Gastroesophageal sphincter (tissue), 4 donors: ENCODE results near the gene CYSRT1. TPM values are rescaled to one million over a fixed set of nuclear protein-coding genes. Genes with fewer than 3 reads are reported as not detected.

Source experiments
- ATAC-seq: fragments of 150-250 bp; one replicate; pipeline ENCODE4 v1.9.1; 2016; ENCODE audit warnings: mild to moderate bottlenecking, moderate library complexity
- H3K27ac ChIP-seq, 4 donors: fragments of 200-600 bp; sonication (generic) in 3 of 4; 1 replicate in 3 of 4; 2 replicates in 1 of 4; pipeline ENCODE4 v1.5.1; 2016 to 2019
- H3K27me3 ChIP-seq: fragments of 200-600 bp; sonication (generic); one replicate; pipeline ENCODE4 v1.5.1; 2019
- H3K36me3 ChIP-seq, 2 donors: fragments of 200-600 bp; sonication (generic); one replicate each; pipeline ENCODE4 v1.5.1; 2019; ENCODE audit warnings: control low read depth in 1 of 2
- H3K4me1 ChIP-seq, 3 donors: fragments of 200-600 bp; sonication (generic); 1 replicate in 2 of 3; 2 replicates in 1 of 3; pipeline ENCODE4 v1.5.1; 2016 to 2019; ENCODE audit warnings: control low read depth in 2 of 3
- H3K4me3 ChIP-seq, 2 donors: fragments of 200-600 bp; sonication (generic); one replicate each; pipeline ENCODE4 v1.5.1; 2019; ENCODE audit warnings: mild to moderate bottlenecking in 1 of 2, moderate library complexity in 1 of 2
- H3K9me3 ChIP-seq, 3 donors: fragments of 200-600 bp; sonication (generic); one replicate each; pipeline ENCODE4 v1.5.1; 2017 to 2019; ENCODE audit warnings: control low read depth in 2 of 3
- EP300 ChIP-seq: sonication (generic); formaldehyde crosslinking; IDR thresholded peaks from one replicate; pipeline ENCODE4 v1.6.1; 2017; ENCODE audit warnings: antibody characterized with exemption, mild to moderate bottlenecking
- POLR2A ChIP-seq, 2 donors: fragments of 450-650 bp; IDR thresholded peaks; one replicate each; pipeline ENCODE4 v1.6.1; 2017; ENCODE audit warnings: antibody characterized with exemption in 2 of 2, mild to moderate bottlenecking in 2 of 2, moderate library complexity in 1 of 2
- POLR2AphosphoS5 ChIP-seq: sonication (generic); formaldehyde crosslinking; IDR thresholded peaks from one replicate; pipeline ENCODE4 v1.6.1; 2017; ENCODE audit warnings: antibody characterized with exemption
- WGBS, 2 donors: methylation state at CpG; one replicate each; pipeline ENCODE4 v1.1.5; 2018; ENCODE audit warnings: low coverage in 1 of 2; 5-methylcytosine and 5-hydroxymethylcytosine counted together
- total RNA-seq, 4 donors: library from RNA; depleted of rRNA; stranded (reverse); fragments of >200 nt; gene quantifications; one replicate each; pipeline ENCODE4 v1.1.0, GENCODE V29; 2016
- TF ChIP-seq, protein P1 (sequence below), 4 experiments: fragments of 200-600 bp in 2 of 4; fragments of 450-650 bp in 2 of 4; sonication (generic) in 1 of 4; IDR thresholded peaks; one replicate each; pipeline ENCODE4 v1.5.1; 2017 to 2019; ENCODE audit warnings: antibody characterized with exemption in 4 of 4, mild to moderate bottlenecking in 2 of 4, moderate library complexity in 2 of 4

CYSRT1 gene
- total RNA-seq, 4 donors from 2014 or later, result 1.1 to 5.8 TPM; not detected in 2

DNA sequence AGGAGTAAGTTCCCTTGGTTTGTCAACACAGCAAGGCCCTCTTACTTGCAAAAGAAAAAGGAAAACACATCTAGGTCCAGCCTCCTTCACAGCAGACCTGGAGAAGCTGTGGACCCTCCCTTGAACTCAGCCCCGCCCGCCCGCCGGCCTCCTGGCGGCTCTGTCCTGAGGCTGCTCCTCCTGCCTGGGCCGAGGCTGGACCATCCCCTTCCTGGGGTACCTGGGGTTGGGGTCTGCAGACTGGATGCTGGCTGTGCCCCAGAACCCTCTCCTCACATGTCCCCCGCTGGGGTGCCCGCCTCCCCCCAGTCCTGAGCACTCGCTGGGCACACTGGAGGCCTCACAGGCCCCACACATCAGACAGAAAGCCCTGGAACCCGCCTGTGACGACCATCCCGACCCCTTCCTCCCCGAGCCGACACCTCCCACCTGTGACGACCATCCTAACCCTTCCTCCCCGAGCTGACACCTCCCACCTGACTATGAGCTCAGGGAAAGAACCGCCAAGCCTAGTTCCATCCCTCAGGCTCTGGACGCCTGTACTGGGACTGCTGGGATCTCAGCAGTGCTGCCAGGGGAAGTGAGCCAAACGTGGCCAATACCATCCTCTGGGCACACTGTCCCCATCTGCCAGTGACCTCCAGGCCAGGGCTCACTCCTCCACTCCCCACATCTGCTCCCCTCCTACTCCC lies 45.9 kb upstream of the CYSRT1 start:
- Histone ChIP-seq H3K9me3 (no peaks in the 10 kb centered on the region), H3K27ac (no peak overlapping the region), H3K4me3 (no peak overlapping the region), H3K36me3 (peaks cover 0 to 74% of the 10 kb centered on the region in 2 donors), H3K27me3 (peaks cover 5% of the 10 kb centered on the region), H3K4me1 (peaks cover 0 to 7% (median 0%) of the 10 kb centered on the region in 3 donors)
- WGBS, 2 donors, result 81% methylated on average over 6 of the region's 19 CpGs; no CpG with 5 or more reads in 1 of the 2 donors
- ATAC-seq, result no peak
- TF ChIP-seq, protein P1, sequence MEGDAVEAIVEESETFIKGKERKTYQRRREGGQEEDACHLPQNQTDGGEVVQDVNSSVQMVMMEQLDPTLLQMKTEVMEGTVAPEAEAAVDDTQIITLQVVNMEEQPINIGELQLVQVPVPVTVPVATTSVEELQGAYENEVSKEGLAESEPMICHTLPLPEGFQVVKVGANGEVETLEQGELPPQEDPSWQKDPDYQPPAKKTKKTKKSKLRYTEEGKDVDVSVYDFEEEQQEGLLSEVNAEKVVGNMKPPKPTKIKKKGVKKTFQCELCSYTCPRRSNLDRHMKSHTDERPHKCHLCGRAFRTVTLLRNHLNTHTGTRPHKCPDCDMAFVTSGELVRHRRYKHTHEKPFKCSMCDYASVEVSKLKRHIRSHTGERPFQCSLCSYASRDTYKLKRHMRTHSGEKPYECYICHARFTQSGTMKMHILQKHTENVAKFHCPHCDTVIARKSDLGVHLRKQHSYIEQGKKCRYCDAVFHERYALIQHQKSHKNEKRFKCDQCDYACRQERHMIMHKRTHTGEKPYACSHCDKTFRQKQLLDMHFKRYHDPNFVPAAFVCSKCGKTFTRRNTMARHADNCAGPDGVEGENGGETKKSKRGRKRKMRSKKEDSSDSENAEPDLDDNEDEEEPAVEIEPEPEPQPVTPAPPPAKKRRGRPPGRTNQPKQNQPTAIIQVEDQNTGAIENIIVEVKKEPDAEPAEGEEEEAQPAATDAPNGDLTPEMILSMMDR (IDR thresholded peaks at IDR 0.05), result no peak
- TF ChIP-seq EP300 (no peak), POLR2AphosphoS5 (no peak), POLR2A (IDR thresholded peaks at IDR 0.05) (no peak)

DNA sequence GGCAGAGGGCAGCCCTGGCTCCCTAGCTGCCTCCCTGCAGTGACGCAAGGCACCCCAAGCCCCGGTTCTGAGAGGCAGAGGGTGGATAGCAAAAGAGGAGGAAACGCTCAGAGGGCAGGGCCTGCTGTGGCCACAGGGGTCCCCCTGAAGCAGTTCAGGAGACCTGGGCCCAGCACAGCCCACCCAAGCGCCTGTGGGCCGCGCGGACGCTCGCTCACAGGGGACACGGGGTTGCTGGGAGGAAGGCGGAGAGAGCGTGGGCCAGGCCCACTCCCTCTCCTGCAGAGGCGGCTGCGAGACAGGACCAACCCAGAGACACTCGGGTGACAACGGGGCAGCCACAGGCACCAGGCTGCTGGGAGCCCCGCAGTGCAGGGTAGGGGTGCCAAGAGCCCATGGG lies 45.2 kb upstream of the CYSRT1 start:
- H3K27me3 ChIP-seq, result no peaks in the 10 kb centered on the region
- H3K9me3 ChIP-seq, result no peaks in the 10 kb centered on the region
- TF ChIP-seq EP300 (no peak), POLR2A (IDR thresholded peaks at IDR 0.05) (no peak), POLR2AphosphoS5 (no peak)
- TF ChIP-seq, protein P1 (IDR thresholded peaks at IDR 0.05), result no peak
- H3K27ac ChIP-seq, result no peak overlapping the region
- WGBS, 2 donors, result no CpG with 5 or more reads among the region's 17 CpGs
- no peak for ATAC-seq
- no peak overlapping the region for H3K4me3 ChIP-seq
- H3K4me1 ChIP-seq, result peaks cover 0 to 8% (median 0%) of the 10 kb centered on the region in 3 donors
- H3K36me3 ChIP-seq, result peaks cover 0 to 81% of the 10 kb centered on the region in 2 donors

DNA sequence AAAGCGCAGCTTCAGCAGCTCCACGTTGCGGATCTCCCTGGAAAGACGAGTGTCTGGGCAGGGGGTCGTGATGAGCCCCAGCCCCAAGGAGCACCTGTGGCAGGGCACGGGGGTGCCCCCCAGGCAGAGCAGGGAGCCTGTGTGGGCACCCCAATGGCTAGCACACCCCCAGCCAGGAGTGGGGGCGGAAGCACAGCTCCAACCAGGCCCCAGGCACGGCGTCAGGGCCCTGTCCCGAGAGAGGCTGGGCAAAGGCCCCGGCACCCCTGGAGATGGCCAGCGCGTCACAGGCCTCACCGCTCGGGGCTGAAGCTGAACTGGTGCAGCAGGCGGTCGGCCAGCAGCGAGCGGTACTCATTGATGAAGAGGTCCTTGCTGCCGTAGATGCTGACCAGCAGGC lies 44.5 kb upstream of the CYSRT1 start:
- WGBS, 2 donors, result no CpG with 5 or more reads among the region's 20 CpGs
- Histone ChIP-seq H3K9me3 (no peaks in the 10 kb centered on the region), H3K36me3 (peaks cover 0 to 88% of the 10 kb centered on the region in 2 donors), H3K4me3 (no peak overlapping the region), H3K4me1 (peaks cover 0 to 9% (median 0%) of the 10 kb centered on the region in 3 donors), H3K27me3 (no peaks in the 10 kb centered on the region), H3K27ac (no peak overlapping the region)
- ATAC-seq, result no peak
- TF ChIP-seq POLR2AphosphoS5 (no peak), POLR2A (IDR thresholded peaks at IDR 0.05) (no peak), EP300 (no peak)
- TF ChIP-seq, protein P1 (IDR thresholded peaks at IDR 0.05), result no peak

DNA sequence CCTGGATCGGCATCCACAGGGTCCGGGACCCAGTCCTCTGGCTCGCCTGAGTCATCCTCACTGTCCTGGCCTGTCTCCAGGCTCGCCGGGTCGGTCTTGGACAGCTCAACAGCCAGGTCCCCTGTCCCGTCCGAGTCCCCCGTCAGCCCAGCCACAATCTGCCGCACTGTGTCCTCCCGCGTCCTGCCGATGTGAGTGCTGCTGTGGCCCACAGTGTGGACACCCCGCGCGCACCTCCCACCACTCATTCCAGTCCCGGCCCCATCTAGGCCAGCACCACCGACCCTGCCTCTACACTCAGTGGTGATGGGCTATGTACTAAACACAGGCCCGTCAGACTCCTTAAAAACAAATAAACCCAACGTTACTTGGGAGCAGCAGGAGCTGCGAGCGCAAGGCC lies 43.3 kb upstream of the CYSRT1 start:
- no peak overlapping the region for H3K27ac ChIP-seq
- TF ChIP-seq EP300, result no peak
- no peak for TF ChIP-seq POLR2AphosphoS5
- H3K36me3 ChIP-seq, result peaks cover 0 to 99% of the 10 kb centered on the region in 2 donors
- H3K27me3 ChIP-seq, result no peaks in the 10 kb centered on the region
- peaks cover 0 to 21% (median 10%) of the 10 kb centered on the region in 3 donors for H3K4me1 ChIP-seq
- H3K4me3 ChIP-seq, result no peak overlapping the region
- H3K9me3 ChIP-seq, result no peaks in the 10 kb centered on the region
- WGBS, 2 donors, result 96% methylated on average over 9 of the region's 22 CpGs; no CpG with 5 or more reads in 1 of the 2 donors
- no peak for ATAC-seq

DNA sequence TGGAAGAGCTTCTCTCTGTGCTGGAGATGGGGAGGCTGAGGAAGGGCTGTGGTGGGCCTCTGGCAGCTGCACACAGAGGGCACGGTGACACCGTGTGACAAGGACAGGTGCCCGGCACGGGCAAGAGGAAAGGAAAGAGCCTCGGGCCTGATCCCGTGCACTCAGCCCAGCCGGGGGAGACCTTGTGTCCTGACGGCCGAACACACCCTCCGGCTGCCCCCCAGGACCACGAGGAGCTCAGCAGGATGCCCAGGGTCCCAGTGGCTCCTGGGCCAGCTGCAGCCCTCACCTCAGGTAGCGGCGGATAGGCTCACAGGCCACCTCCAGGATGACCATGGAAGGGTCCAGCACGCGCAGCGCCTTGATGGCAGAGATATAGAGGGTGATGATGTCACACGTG lies 42.1 kb upstream of the CYSRT1 start:
- TF ChIP-seq POLR2AphosphoS5 (no peak), EP300 (no peak), POLR2A (IDR thresholded peaks at IDR 0.05) (no peak)
- TF ChIP-seq, protein P1 (IDR thresholded peaks at IDR 0.05), result no peak
- Histone ChIP-seq H3K27ac (no peak overlapping the region), H3K36me3 (peaks cover 0 to 88% of the 10 kb centered on the region in 2 donors), H3K4me3 (no peak overlapping the region), H3K9me3 (no peaks in the 10 kb centered on the region), H3K4me1 (peaks cover 0 to 33% (median 21%) of the 10 kb centered on the region in 3 donors), H3K27me3 (no peaks in the 10 kb centered on the region)
- ATAC-seq, result no peak
- 96% methylated on average over 4 of the region's 17 CpGs; no CpG with 5 or more reads in 1 of the 2 donors for WGBS, 2 donors
